MCF 10A (cell line): ENCODE results near the gene ADNP2. TPM values are rescaled to one million over a fixed set of nuclear protein-coding genes. Genes with fewer than 3 reads are reported as not detected.

Experiments used
- BruUV-seq: library from RNA; stranded (reverse); fragments of 400-500 nt; replicated peaks from 2 replicates; lab custom pipeline; 2021; lab: Mats Ljungman, UMichigan
- CTCF ChIA-PET: fragments of 300-600 bp; sonication (Branson Sonifier 250); formaldehyde crosslinking; extraction: SDS; loops from one replicate; lab custom pipeline; 2021; ENCODE audit warnings: antibody characterized with exemption, inconsistent platforms; lab: Yijun Ruan, JAX
- POLR2A ChIA-PET: fragments of 300-600, 350-650 bp; sonication (Branson Sonifier 250); formaldehyde crosslinking; extraction: SDS; loops from one replicate; lab custom pipeline; 2020; ENCODE audit warnings: antibody characterized with exemption, inconsistent platforms; lab: Yijun Ruan, JAX
- DNase-seq: peaks from one replicate; pipeline ENCODE4 v3.0.0-alpha.2; 2018; ENCODE audit not compliant: unreplicated experiment
- H3K27ac Mint-ChIP-seq: one replicate; pipeline ENCODE4 v1.8.0; 2022; ENCODE audit warnings: mild to moderate bottlenecking, low read depth, mixed read lengths; ENCODE audit not compliant: unreplicated experiment
- H3K27me3 Mint-ChIP-seq: one replicate; pipeline ENCODE4 v1.8.0; 2022; ENCODE audit warnings: mixed read lengths; ENCODE audit not compliant: insufficient read depth, unreplicated experiment
- H3K36me3 Mint-ChIP-seq: one replicate; pipeline ENCODE4 v1.8.0; 2022; ENCODE audit warnings: mild to moderate bottlenecking, moderate library complexity, mixed read lengths; ENCODE audit not compliant: insufficient read depth, unreplicated experiment
- H3K4me1 Mint-ChIP-seq: one replicate; pipeline ENCODE4 v1.8.0; 2022; ENCODE audit warnings: mixed read lengths; ENCODE audit not compliant: insufficient read depth, unreplicated experiment
- H3K4me3 Mint-ChIP-seq: one replicate; pipeline ENCODE4 v1.8.0; 2022; ENCODE audit warnings: mild to moderate bottlenecking, moderate library complexity, mixed read lengths; ENCODE audit not compliant: unreplicated experiment
- H3K9me3 Mint-ChIP-seq: one replicate; pipeline ENCODE4 v1.8.0; 2022; ENCODE audit warnings: mixed read lengths; ENCODE audit not compliant: unreplicated experiment
- CTCF ChIP-seq: fragments of 200-600 bp; IDR thresholded peaks from one replicate; pipeline ENCODE4 v1.8.0; 2022; ENCODE audit warnings: antibody characterized with exemption, mild to moderate bottlenecking; ENCODE audit not compliant: unreplicated experiment
- intact Hi-C: fragments of 100-400 bp; cut with micrococcal nuclease; formaldehyde crosslinking; loops from 2 replicates; pipeline ENCODE4 v1.14.1; 2022
- total RNA-seq: library from RNA; stranded (reverse); gene quantifications from 2 replicates; pipeline ENCODE4 v1.2.3, GENCODE V29; 2022

Gene ADNP2
- total RNA-seq, 1 experiment from 2014 or later = 19.6 TPM

GRCh38 chr18:80181642-80182461 is 72.8 kb downstream of the ADNP2 start:
- Mint-ChIP-seq H3K9me3 (no peaks in the 10 kb centered on the region), H3K4me3 (no peak overlapping the region), H3K36me3 (peaks cover 5% of the 10 kb centered on the region), H3K4me1 (peaks cover 16% of the 10 kb centered on the region), H3K27me3 (no peaks in the 10 kb centered on the region), H3K27ac (no peak overlapping the region)
- DNase-seq = no peak
- intact Hi-C loops = no loop called here
- ChIA-PET POLR2A (interaction anchor here (0.5 to 1.0 kb wide), 4 partner anchors 11 to 68 kb away, joined by 3 read pairs; no protein-coding TSS in a partner anchor), CTCF (interaction anchor here (0.6 to 5.5 kb wide), 6 partner anchors 8 to 68 kb away, joined by 3 to 36 read pairs (median 6); no protein-coding TSS in a partner anchor)
- no TSS peak for BruUV-seq
- TF ChIP-seq CTCF = no peak

- Mint-ChIP-seq H3K9me3 (no peaks in the 10 kb centered on the region), H3K27ac (no peak overlapping the region), H3K4me1 (peaks cover 16% of the 10 kb centered on the region), H3K4me3 (no peak overlapping the region), H3K36me3 (peaks cover 5% of the 10 kb centered on the region), H3K27me3 (no peaks in the 10 kb centered on the region)
- no peak for TF ChIP-seq CTCF
- DNase-seq = no peak
- CTCF ChIA-PET = interaction anchor here (5.5 kb wide), 1 partner anchor 13 kb away, joined by 36 read pairs; no protein-coding TSS in a partner anchor
- BruUV-seq = no TSS peak
- POLR2A ChIA-PET = interaction anchor here (0.7 to 1.5 kb wide), 5 partner anchors 12 to 67 kb away, joined by 3 read pairs; no protein-coding TSS in a partner anchor
- intact Hi-C loops = no loop called here
Observed at GRCh38 chr18:80182855-80183254, 73.8 kb downstream of the ADNP2 start.

GRCh38 chr18:80183273-80184050 is 74.4 kb downstream of the ADNP2 start:
- CTCF ChIA-PET = interaction anchor here (0.5 to 5.5 kb wide), 3 partner anchors 13 to 652 kb away, joined by 3 to 36 read pairs (median 3); no protein-coding TSS in a partner anchor
- H3K27ac Mint-ChIP-seq = no peak overlapping the region
- H3K9me3 Mint-ChIP-seq = no peaks in the 10 kb centered on the region
- no peak overlapping the region for H3K4me3 Mint-ChIP-seq
- H3K36me3 Mint-ChIP-seq = peaks cover 10% of the 10 kb centered on the region
- intact Hi-C loops = no loop called here
- peaks cover 13% of the 10 kb centered on the region for H3K4me1 Mint-ChIP-seq
- no peak for TF ChIP-seq CTCF
- BruUV-seq = no TSS peak
- POLR2A ChIA-PET = interaction anchor here (0.7 to 1.5 kb wide), 2 partner anchors 22 to 30 kb away, joined by 3 read pairs; no protein-coding TSS in a partner anchor
- DNase-seq = no peak
- no peaks in the 10 kb centered on the region for H3K27me3 Mint-ChIP-seq
